Heart right ventricle (tissue), 16 donors: Measurements from ENCODE around the gene C2CD4B. TPM values are rescaled to one million over a fixed set of nuclear protein-coding genes. Genes with fewer than 3 reads are reported as not detected.

Source experiments
- ATAC-seq, 8 donors: fragments of 200-7000 bp; cut with Tn5 transposase; one replicate each; pipeline ENCODE4 v1.9.1; 2020; ENCODE audit warnings: mild to moderate bottlenecking in 8 of 8, moderate library complexity in 8 of 8, moderate number of reproducible peaks in 1 of 8
- DNase-seq, 2 donors: peaks; one replicate each; pipeline ENCODE4 v3.0.0-alpha.2; 2020
- H3K27ac ChIP-seq, 10 donors: fragments of 200-600 bp; sonication (generic) in 2 of 10; one replicate each; pipeline versions ENCODE4 v1.5.0 to v1.8.0; 2020 to 2022; ENCODE audit warnings: mild to moderate bottlenecking in 3 of 10
- H3K27me3 ChIP-seq, 7 donors: fragments of 200-600 bp; one replicate each; pipeline ENCODE4 v1.8.0; 2021 to 2022; ENCODE audit warnings: mild to moderate bottlenecking in 2 of 7
- H3K36me3 ChIP-seq, 9 donors: fragments of 200-600 bp; sonication (generic) in 1 of 9; one replicate each; pipeline versions ENCODE4 v1.5.0 to v1.8.0; 2020 to 2022; ENCODE audit warnings: mild to moderate bottlenecking in 2 of 9
- H3K4me1 ChIP-seq, 9 donors: fragments of 200-600 bp; sonication (generic) in 1 of 9; one replicate each; pipeline versions ENCODE4 v1.5.0 to v1.8.0; 2020 to 2022; ENCODE audit warnings: mild to moderate bottlenecking in 4 of 9
- H3K4me3 ChIP-seq, 10 donors: fragments of 200-600 bp; sonication (generic) in 2 of 10; one replicate each; pipeline versions ENCODE4 v1.5.0 to v1.8.0; 2020 to 2022; ENCODE audit warnings: mild to moderate bottlenecking in 7 of 10, moderate library complexity in 2 of 10
- H3K9me3 ChIP-seq, 11 donors: fragments of 200-600 bp in 10 of 11; sonication (generic) in 2 of 11; one replicate each; pipeline versions ENCODE4 v1.5.0 to v1.8.0; 2013 to 2022; ENCODE audit warnings: mild to moderate bottlenecking in 2 of 11, control low read depth in 1 of 11, moderate library complexity in 1 of 11
- CTCF ChIP-seq, 9 donors: fragments of 200-600 bp; sonication (generic) in 2 of 9; IDR thresholded peaks; one replicate each; pipeline versions ENCODE4 v1.5.0 to v1.8.0; 2021 to 2022; ENCODE audit warnings: antibody characterized with exemption in 9 of 9, mild to moderate bottlenecking in 5 of 9, moderate library complexity in 1 of 9
- WGBS, 2 donors: extraction: QIAGEN DNeasy Blood & Tissue Kit; methylation state at CpG; one replicate each; pipeline ENCODE4 v1.1.7; 2013; ENCODE audit warnings: inconsistent platforms in 1 of 2; 5-methylcytosine and 5-hydroxymethylcytosine counted together
- intact Hi-C, 10 donors: fragments of 100-400 bp; cut with DNase I; formaldehyde crosslinking; loops; one replicate each; pipeline versions ENCODE4 v1.11.1 to v1.14.2; 2022
- polyA plus RNA-seq, 2 donors: library from polyadenylated mRNA; stranded (reverse); fragments of 200-250 nt; gene quantifications; one replicate each; pipeline ENCODE4 v1.2.3, GENCODE V29; 2013
- total RNA-seq, 10 donors: library from RNA; stranded (reverse); fragmentation: NEBNext Ultra II Directional in 3 of 10; extraction: Animal tissue kit (Norgen Biotek cat#: 25700) in 3 of 10; gene quantifications; one replicate each; pipeline versions ENCODE4 v1.2.1 to v1.2.4, GENCODE V29; 2021 to 2023
- donor health status: Arrhythmogenic right ventricular cardiomyopathy.
- donor health status: ischemic (EF 13 %, LVEDD 7.1; RV severe dilation, severe dysfunction).
- donor health status: healthy with polysubstance abuse.
- donor health status: DM: no; HTN: yes; CAD: no.
- donor health status: DM: no; HTN: no; CAD: no.
- donor health status: ischemic (EF 25% LVEDD 6.9; RV normal size, moderate dysfunction).
- donor health status: ischemic (EF 25% LVEDD 5.7; RV mildly dilated, moderate dysfunction).
- donor health status: healthy.
- donor health status: DM: yes; HTN: yes; CAD: no.
- donor health status: Ischemic cardiomyopathy.
- donor health status: ischemic (EF 35%, LVEDD 5.7; RV mildly dilated, moderate dysfunction).
- donor health status: nonischemic (EF 11% LVEDD 7.7; RV severe dilation, severe dysfunction).
- donor health status: DM: yes; HTN: yes; CAD: no.
- donor health status: PGD.
- donor health status: ischemic (EF 29% LVEDD 5.4; RV normal size, mild dysfunction).
- donor health status: nonischemic (EF 23%, LVEDD 6.1; RV moderate dilation, normal function).

C2CD4B gene
- total and polyA plus RNA-seq, 12 donors = 0.82 to 7.1 (median 2.1) TPM

- Histone ChIP-seq H3K4me1 (peaks cover 0 to 48% (median 15%) of the 10 kb centered on the region in 9 donors), H3K9me3 (no peaks in the 10 kb centered on the region), H3K36me3 (no peaks in the 10 kb centered on the region), H3K4me3 (peak overlapping the region in 1 of 10 donors; percentile 40), H3K27ac (peak overlapping the region; percentile 17 to 81 (median 64)), H3K27me3 (no peaks in the 10 kb centered on the region)
- DNase-seq (no peak), ATAC-seq (no peak)
- 85 to 91% methylated on average over 3 of the region's 3 CpGs for WGBS, 2 donors
- intact Hi-C loops = loop anchor here in 1 of 10 donors (5.0 kb wide), 1 partner anchor 58 kb away; the partner anchor contains the start of gene VPS13C
- no peak for TF ChIP-seq CTCF (IDR thresholded peaks at IDR 0.05)
These were observed 45.2 kb downstream of the C2CD4B start for GRCh38 chr15:62119874-62120273.

GRCh38 chr15:62119227-62119864 is 45.7 kb downstream of the C2CD4B start:
- peak; percentile 44 to 91 (median 86) for ATAC-seq
- intact Hi-C loops = loop anchor here in 1 of 10 donors (5.0 kb wide), 1 partner anchor 57 kb away; the partner anchor contains the start of gene VPS13C
- Histone ChIP-seq H3K4me1 (peaks cover 0 to 43% (median 15%) of the 10 kb centered on the region in 9 donors), H3K27ac (peak overlapping the region; percentile 17 to 81 (median 64)), H3K9me3 (no peaks in the 10 kb centered on the region), H3K36me3 (no peaks in the 10 kb centered on the region), H3K4me3 (peak overlapping the region in 6 of 10 donors; percentile 23 to 41 (median 27)), H3K27me3 (no peaks in the 10 kb centered on the region)
- WGBS, 2 donors = 57 to 63% methylated on average over 7 of the region's 7 CpGs
- TF ChIP-seq CTCF (IDR thresholded peaks at IDR 0.05) = peak in 4 of 9 donors; percentile 11 to 36 (median 23)
- peak in 1 of 2 donors; percentile 29 for DNase-seq

GRCh38 chr15:62118520-62119226 is 46.4 kb downstream of the C2CD4B start:
- H3K27ac ChIP-seq = peak overlapping the region in 8 of 10 donors; percentile 23 to 81 (median 66)
- intact Hi-C loops = loop anchor here in 1 of 10 donors (5.0 kb wide), 1 partner anchor 56 kb away; the partner anchor contains the start of gene VPS13C
- peak overlapping the region in 6 of 10 donors; percentile 23 to 41 (median 27) for H3K4me3 ChIP-seq
- no peaks in the 10 kb centered on the region for H3K9me3 ChIP-seq
- TF ChIP-seq CTCF (IDR thresholded peaks at IDR 0.05) = no peak
- H3K27me3 ChIP-seq = no peaks in the 10 kb centered on the region
- no peak for DNase-seq
- H3K4me1 ChIP-seq = peaks cover 0 to 36% (median 15%) of the 10 kb centered on the region in 9 donors
- ATAC-seq = peak in 6 of 8 donors; percentile 9 to 56 (median 36)
- no peaks in the 10 kb centered on the region for H3K36me3 ChIP-seq
- WGBS, 2 donors = 66 to 70% methylated on average over 7 of the region's 7 CpGs

GRCh38 chr15:62115847-62116246 is 49.2 kb downstream of the C2CD4B start:
- no peak for ATAC-seq
- intact Hi-C loops = loop anchor here in 1 of 10 donors (5.0 kb wide), 1 partner anchor 54 kb away; the partner anchor contains the start of gene VPS13C

More at GRCh38 chr15:62115847-62116246, 49.2 kb downstream of the C2CD4B start:
- Histone ChIP-seq H3K4me3 (no peak overlapping the region), H3K4me1 (peaks cover 0 to 30% (median 15%) of the 10 kb centered on the region in 9 donors), H3K27ac (no peak overlapping the region), H3K36me3 (no peaks in the 10 kb centered on the region), H3K9me3 (no peaks in the 10 kb centered on the region), H3K27me3 (no peaks in the 10 kb centered on the region)
- TF ChIP-seq CTCF (IDR thresholded peaks at IDR 0.05) = no peak
- DNase-seq = no peak
- whole genome bisulfite sequencing, 2 donors = 50 to 59% methylated on average over 1 of the region's 1 CpG
